Small intestine (tissue), 7 donors: ENCODE data around the gene PKD1. TPM values are rescaled to one million over a fixed set of nuclear protein-coding genes. Genes with fewer than 3 reads are reported as not detected.

Experiments used
- DNase-seq, 2 donors: peaks; one replicate each; pipeline versions ENCODE4 v3.0.0 to v3.0.0-alpha.2; 2013
- FAIRE-seq: peaks from 2 replicates; lab custom pipeline; 2012; peaks lifted over from hg19 to GRCh38; lab: Jason Lieb, UNC
- H3K27ac ChIP-seq, 3 donors: one replicate each; pipeline ENCODE4 v1.5.1; 2013; ENCODE audit warnings: low read length in 2 of 3, mild to moderate bottlenecking in 2 of 3, control low read depth in 1 of 3, inconsistent platforms in 1 of 3, low read depth in 1 of 3, moderate library complexity in 1 of 3
- H3K27me3 ChIP-seq, 3 donors: one replicate each; pipeline ENCODE4 v1.6.1; 2013; ENCODE audit warnings: low read length in 3 of 3, inconsistent platforms in 1 of 3; ENCODE audit not compliant: control insufficient read depth in 3 of 3, insufficient read depth in 3 of 3
- H3K36me3 ChIP-seq, 3 donors: one replicate each; pipeline ENCODE4 v1.6.1; 2013; ENCODE audit warnings: low read length in 3 of 3, inconsistent platforms in 1 of 3, low read depth in 1 of 3, mild to moderate bottlenecking in 1 of 3, moderate library complexity in 1 of 3; ENCODE audit not compliant: control insufficient read depth in 3 of 3, insufficient read depth in 2 of 3
- H3K4me1 ChIP-seq, 3 donors: one replicate each; pipeline ENCODE4 v1.6.1; 2013; ENCODE audit warnings: low read length in 2 of 3, inconsistent platforms in 1 of 3, low read depth in 1 of 3, mild to moderate bottlenecking in 1 of 3, moderate library complexity in 1 of 3; ENCODE audit not compliant: control insufficient read depth in 3 of 3, insufficient read depth in 2 of 3
- H3K4me3 ChIP-seq, 3 donors: one replicate each; pipeline ENCODE4 v1.5.1; 2013; ENCODE audit warnings: low read length in 3 of 3, control low read depth in 1 of 3, inconsistent platforms in 1 of 3, low read depth in 1 of 3, mild to moderate bottlenecking in 1 of 3, moderate library complexity in 1 of 3
- H3K9me3 ChIP-seq, 2 donors: one replicate each; pipeline ENCODE4 v1.6.1; 2013; ENCODE audit warnings: low read depth in 1 of 2, low read length in 1 of 2; ENCODE audit not compliant: control insufficient read depth in 2 of 2, insufficient read depth in 1 of 2
- WGBS, 3 donors: extraction: QIAGEN DNeasy Blood & Tissue Kit; methylation state at CpG; one replicate each; pipeline ENCODE4 v1.1.7; 2013; 5-methylcytosine and 5-hydroxymethylcytosine counted together
- polyA plus RNA-seq, 4 donors: library from polyadenylated mRNA; stranded (reverse) in 3 of 4; unstranded in 1 of 4; fragments of 200-250 nt in 3 of 4; fragments of 120-200 nt in 1 of 4; gene quantifications; one replicate each; pipeline versions ENCODE4 v1.2.1 to v1.2.3, GENCODE V29; 2013
- donor health status: healthy with polysubstance abuse.
- donor health status: control.
- donor health status: control.
- donor health status: Bipolar disorder and iron deficiency.
- donor health status: healthy.

The PKD1 gene
- polyA plus RNA-seq, 4 donors: 10.5 to 42.2 (median 26.7) TPM

DNA sequence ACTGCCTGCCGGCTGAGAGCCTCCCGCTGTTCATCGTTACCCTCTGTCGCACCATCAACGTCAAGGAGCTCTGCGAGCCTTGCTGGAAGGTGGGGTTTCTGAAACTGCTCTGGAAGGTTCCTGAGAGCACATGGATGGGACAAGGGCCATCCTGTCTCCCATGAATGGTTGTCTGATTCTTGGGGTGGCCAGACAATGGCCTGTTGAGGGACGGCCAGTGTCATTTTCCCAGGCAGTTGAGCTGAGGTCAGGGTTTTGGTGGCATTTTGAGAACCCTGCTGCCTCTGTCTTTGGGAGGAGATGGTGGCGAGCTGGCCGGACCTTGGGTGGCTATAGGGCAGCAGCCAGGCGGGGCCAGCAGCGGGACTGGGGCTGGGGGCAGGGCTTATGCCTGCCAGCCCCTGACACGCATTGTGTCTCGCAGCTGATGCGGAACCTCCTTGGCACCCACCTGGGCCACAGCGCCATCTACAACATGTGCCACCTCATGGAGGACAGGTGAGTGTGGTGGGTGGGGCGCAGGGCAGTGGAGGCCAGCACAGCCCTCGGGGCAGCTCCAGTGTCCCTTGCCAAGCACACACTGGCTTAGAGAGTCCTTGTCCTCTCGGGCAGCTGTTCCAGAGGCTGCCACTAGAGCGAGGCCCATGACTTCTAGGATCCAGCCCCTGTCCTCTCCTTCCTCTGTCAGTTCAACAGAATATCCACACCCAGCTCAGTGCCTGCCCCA lies 78.9 kb downstream of the PKD1 start:
- H3K4me1 ChIP-seq: no peaks in the 10 kb centered on the region
- H3K36me3 ChIP-seq: peaks cover 3 to 91% (median 15%) of the 10 kb centered on the region in 3 donors
- H3K4me3 ChIP-seq: no peak overlapping the region
- H3K9me3 ChIP-seq: no peaks in the 10 kb centered on the region
- FAIRE-seq: no peak
- H3K27me3 ChIP-seq: no peaks in the 10 kb centered on the region
- 90 to 96% (median 92%) methylated on average over 15 to 19 of the region's 19 CpGs for WGBS, 3 donors
- no peak for DNase-seq
- H3K27ac ChIP-seq: no peak overlapping the region

GRCh38 chr16:2056077-2056476 lies 79.6 kb downstream of the PKD1 start:
- whole genome bisulfite sequencing, 3 donors: 75 to 96% (median 93%) methylated on average over 15 of the region's 15 CpGs
- Histone ChIP-seq H3K4me1 (no peaks in the 10 kb centered on the region), H3K36me3 (peaks cover 3 to 91% (median 13%) of the 10 kb centered on the region in 3 donors), H3K4me3 (no peak overlapping the region), H3K9me3 (no peaks in the 10 kb centered on the region), H3K27ac (no peak overlapping the region), H3K27me3 (no peaks in the 10 kb centered on the region)
- FAIRE-seq (no peak), DNase-seq (no peak)

DNA sequence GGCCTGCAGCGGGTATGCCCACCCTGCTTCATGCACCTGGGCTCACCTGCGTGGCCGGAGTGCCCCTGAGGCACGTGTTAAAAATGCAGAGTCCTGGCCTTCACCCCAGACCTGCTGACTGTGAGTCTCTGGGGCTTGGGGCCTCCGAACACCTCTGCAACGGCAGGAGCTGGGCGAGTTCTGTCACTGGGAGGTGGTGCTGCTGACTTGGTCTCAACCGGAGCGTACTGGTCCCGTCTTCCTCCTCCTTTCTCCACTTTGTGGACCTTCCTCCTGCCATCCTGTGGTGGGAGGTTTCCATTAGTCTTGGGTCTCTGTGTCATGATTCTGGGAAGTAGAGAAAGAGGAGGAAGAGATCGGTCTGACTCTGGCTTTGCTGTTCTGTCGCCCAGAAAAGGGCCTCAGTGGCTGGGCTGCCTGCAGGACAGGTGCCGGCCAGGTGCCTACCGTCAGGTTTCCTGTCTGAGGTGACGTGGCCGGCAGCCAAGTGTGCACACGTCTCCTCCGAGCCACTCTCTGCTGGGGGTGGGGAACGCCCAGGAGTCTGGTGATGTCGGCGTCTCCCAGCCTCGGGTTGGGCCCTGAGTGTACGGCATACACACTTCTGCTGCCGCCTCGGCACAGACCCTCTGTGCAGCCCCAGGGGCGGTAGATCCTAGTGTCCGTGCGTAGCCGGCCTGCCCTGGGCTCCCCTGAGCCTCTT lies 81.0 kb downstream of the PKD1 start:
- H3K9me3 ChIP-seq: no peaks in the 10 kb centered on the region
- no peak overlapping the region for H3K27ac ChIP-seq
- no peaks in the 10 kb centered on the region for H3K4me1 ChIP-seq
- 39 to 82% (median 55%) methylated on average over 29 of the region's 29 CpGs for WGBS, 3 donors
- no peak overlapping the region for H3K4me3 ChIP-seq
- FAIRE-seq (no peak), DNase-seq (peak in 1 of 2 donors; percentile 78)
- peaks cover 3 to 86% (median 13%) of the 10 kb centered on the region in 3 donors for H3K36me3 ChIP-seq
- no peaks in the 10 kb centered on the region for H3K27me3 ChIP-seq

GRCh38 chr16:2053897-2054296 lies 81.8 kb downstream of the PKD1 start:
- no peak overlapping the region for H3K27ac ChIP-seq
- no peaks in the 10 kb centered on the region for H3K27me3 ChIP-seq
- no peaks in the 10 kb centered on the region for H3K9me3 ChIP-seq
- no peak for FAIRE-seq
- no peak for DNase-seq
- H3K4me3 ChIP-seq: no peak overlapping the region
- H3K36me3 ChIP-seq: peaks cover 3 to 85% (median 13%) of the 10 kb centered on the region in 3 donors
- WGBS, 3 donors: 96 to 97% (median 96%) methylated on average over 17 of the region's 17 CpGs
- H3K4me1 ChIP-seq: peaks cover 0 to under 1% (median 0%) of the 10 kb centered on the region in 3 donors

GRCh38 chr16:2053211-2053610 lies 82.5 kb downstream of the PKD1 start:
- DNase-seq (no peak), FAIRE-seq (no peak)
- Histone ChIP-seq H3K27me3 (no peaks in the 10 kb centered on the region), H3K9me3 (no peaks in the 10 kb centered on the region), H3K4me3 (no peak overlapping the region), H3K27ac (no peak overlapping the region), H3K36me3 (peaks cover 1 to 78% (median 10%) of the 10 kb centered on the region in 3 donors), H3K4me1 (peaks cover 0 to 7% (median 0%) of the 10 kb centered on the region in 3 donors)
- WGBS, 3 donors: 95 to 96% (median 95%) methylated on average over 21 of the region's 21 CpGs

- no peaks in the 10 kb centered on the region for H3K27me3 ChIP-seq
- 0 to 1% (median 1%) methylated on average over 26 to 30 of the region's 30 CpGs for WGBS, 3 donors
- H3K4me3 ChIP-seq: peak overlapping the region; percentile 74 to 91 (median 87)
- DNase-seq: peak in 1 of 2 donors; percentile 27
- peaks cover 0 to 62% (median 0%) of the 10 kb centered on the region in 3 donors for H3K36me3 ChIP-seq
- no peaks in the 10 kb centered on the region for H3K9me3 ChIP-seq
- peaks cover 0 to 11% (median 0%) of the 10 kb centered on the region in 3 donors for H3K4me1 ChIP-seq
- FAIRE-seq: no peak
- H3K27ac ChIP-seq: peak overlapping the region; percentile 27 to 43 (median 38)
These were observed 87.6 kb downstream of the PKD1 start for GRCh38 chr16:2048116-2048543.

DNA sequence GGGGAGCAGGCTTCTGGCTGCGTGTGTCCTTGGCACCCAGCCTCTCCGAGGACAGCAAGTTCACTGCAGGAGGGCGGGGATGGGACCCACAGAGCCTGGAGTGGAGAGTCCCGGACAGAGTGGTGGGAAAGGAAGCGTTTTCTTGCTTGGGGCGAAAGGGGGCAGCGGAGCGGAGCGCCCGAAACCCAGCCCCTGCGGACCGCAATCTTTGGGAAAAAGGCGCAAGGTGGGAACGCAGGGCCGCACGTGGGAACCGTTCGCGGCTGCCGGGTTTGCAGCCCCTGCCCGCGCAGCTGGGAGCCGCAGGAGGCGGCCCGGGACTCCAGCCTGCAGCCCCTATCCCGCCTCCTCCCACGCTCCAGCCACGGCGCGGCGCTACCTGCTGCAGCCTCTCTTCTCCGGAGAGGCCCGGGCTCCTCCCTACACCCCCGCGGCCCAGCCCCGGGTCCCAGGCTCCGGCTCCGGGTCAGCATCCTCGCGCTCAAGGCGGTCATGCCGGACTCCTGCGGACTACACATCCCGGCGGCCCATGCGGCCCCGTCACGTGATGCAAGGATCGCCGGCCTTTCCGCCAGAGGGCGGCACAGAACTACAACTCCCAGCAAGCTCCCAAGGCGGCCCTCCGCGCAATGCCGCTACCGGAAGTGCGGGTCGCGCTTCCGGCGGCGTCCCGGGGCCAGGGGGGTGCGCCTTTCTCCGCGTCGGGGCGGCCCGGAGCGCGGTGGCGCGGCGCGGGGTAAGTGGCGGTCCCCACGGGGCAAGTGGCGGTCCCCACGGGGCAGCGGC lies 88.2 kb downstream of the PKD1 start, which contains the start of the genes NTHL1 and TSC2:
TSS of gene NTHL1 (minus strand) at position 505 of the 786 bp plus-strand sequence. CDS start at position 494, 11 bp downstream.
TSS of gene TSC2 (plus strand) at position 656 of the 786 bp plus-strand sequence. CDS start 631 bp downstream, outside the sequence.
- Histone ChIP-seq H3K27ac (peak within 1 kb of the TSS; percentile 27 to 61 (median 47)), H3K9me3 (no peaks in the 10 kb centered on the region), H3K27me3 (no peaks in the 10 kb centered on the region), H3K4me3 (peak within 1 kb of the TSS; percentile 74 to 91 (median 87)), H3K36me3 (peaks cover 0 to 59% (median 0%) of the 10 kb centered on the region in 3 donors), H3K4me1 (peaks cover 0 to 12% (median 0%) of the 10 kb centered on the region in 3 donors)
- FAIRE-seq: no peak
- WGBS, 3 donors: 0 to 1% (median 1%) methylated on average over 50 to 81 of the region's 81 CpGs
- DNase-seq: peak; percentile 94 to 99
